HCT116 (cell line): Measurements from ENCODE around the gene NFXL1. TPM values are rescaled to one million over a fixed set of nuclear protein-coding genes. Genes with fewer than 3 reads are reported as not detected.

Experiments used
- ATAC-seq: fragments of 200-7000 bp; cut with Tn5 transposase; 2 replicates; pipeline ENCODE4 v1.9.1; 2020; ENCODE audit warnings: mild to moderate bottlenecking, moderate library complexity
- BruUV-seq: library from RNA; stranded (reverse); fragments of 400-500 nt; replicated peaks from 2 replicates; lab custom pipeline; 2021; lab: Mats Ljungman, UMichigan
- CTCF ChIA-PET: fragments of 300-600 bp; sonication (Branson Sonifier 250); formaldehyde crosslinking; loops from one replicate; lab custom pipeline; 2021; ENCODE audit warnings: antibody characterized with exemption; lab: Charles Lee
- POLR2A ChIA-PET: fragments of 300-600, 350-600 bp; sonication (Branson Sonifier 250); formaldehyde crosslinking; loops from one replicate; lab custom pipeline; 2021; ENCODE audit warnings: antibody characterized with exemption; lab: Charles Lee
- RAD21 ChIA-PET, 2 experiments: fragments of 300-600 bp; sonication (Branson Sonifier 250); formaldehyde crosslinking; loops; one replicate each; lab custom pipeline; 2023; ENCODE audit warnings: low total read pairs in 2 of 2; ENCODE audit not compliant: uncharacterized antibody in 2 of 2, unreplicated experiment in 2 of 2, low non-redundant PET in 1 of 2; lab: Charles Lee
- DNase-seq: peaks from one replicate; pipeline ENCODE4 v3.0.0-alpha.2; 2010; ENCODE audit warnings: low read depth, low spot score
- H2AFZ ChIP-seq: fragments of 200-600 bp; shearing (Covaris generic), sonication (generic); 2 replicates; pipeline ENCODE4 v1.6.1; 2017; ENCODE audit warnings: low read depth, mixed run types, mixed read lengths, antibody characterized with exemption, low read length; ENCODE audit not compliant: poor library complexity, severe bottlenecking
- H3K27ac ChIP-seq: 2 replicates; pipeline ENCODE4 v1.5.1; 2012; ENCODE audit warnings: low read depth, low read length
- H3K27me3 ChIP-seq: fragments of 200-600 bp; sonication (generic); 2 replicates; pipeline ENCODE4 v1.6.1; 2016; ENCODE audit warnings: mixed run types, low read length, mixed read lengths; ENCODE audit not compliant: insufficient read depth
- H3K36me3 ChIP-seq, 2 experiments: fragments of 200-500 bp in 1 of 2; fragments of 200-600 bp in 1 of 2; sonication (Bioruptor generic) in 1 of 2; sonication (generic) in 1 of 2; 2 replicates each; pipeline versions ENCODE4 v1.5.1 to v1.6.1; 2014 to 2016; ENCODE audit warnings: low read length in 2 of 2, inconsistent platforms in 1 of 2, mixed read lengths in 1 of 2, mixed run types in 1 of 2; ENCODE audit not compliant: insufficient read depth in 2 of 2, control insufficient read depth in 1 of 2
- H3K4me1 ChIP-seq, 2 experiments: fragments of 200-600 bp in 1 of 2; sonication (generic) in 1 of 2; 2 replicates each; pipeline versions ENCODE4 v1.5.1 to v1.6.1; 2012 to 2017; ENCODE audit warnings: low read length in 2 of 2, inconsistent platforms in 1 of 2, mild to moderate bottlenecking in 1 of 2, mixed read lengths in 1 of 2, mixed run types in 1 of 2, moderate library complexity in 1 of 2; ENCODE audit not compliant: insufficient read depth in 2 of 2, control insufficient read depth in 1 of 2
- H3K4me2 ChIP-seq: fragments of 200-600 bp; sonication (generic); 2 replicates; pipeline ENCODE4 v1.6.1; 2017; ENCODE audit warnings: mixed run types, low read length, mixed read lengths
- H3K4me3 ChIP-seq, 2 experiments: fragments of 200-600 bp in 1 of 2; sonication (generic) in 1 of 2; replicated peaks in 1 of 2; 2 replicates each; pipeline ENCODE4 v1.5.1; 2011 to 2016; ENCODE audit warnings: low read length in 2 of 2, control low read depth in 1 of 2, low read depth in 1 of 2, mild to moderate bottlenecking in 1 of 2, mixed read lengths in 1 of 2, mixed run types in 1 of 2
- H3K79me2 ChIP-seq: fragments of 200-600 bp; sonication (generic); 2 replicates; pipeline ENCODE4 v1.6.1; 2017; ENCODE audit warnings: mild to moderate bottlenecking, mixed run types, low read length, moderate library complexity, mixed read lengths; ENCODE audit not compliant: insufficient read depth
- H3K9ac ChIP-seq: fragments of 200-600 bp; sonication (generic); 2 replicates; pipeline ENCODE4 v1.6.1; 2016; ENCODE audit warnings: low read length, mixed read lengths
- H3K9me2 ChIP-seq: fragments of 200-600 bp; sonication (generic), shearing (Covaris generic); 2 replicates; pipeline ENCODE4 v1.6.1; 2017; ENCODE audit warnings: mixed run types, mild to moderate bottlenecking, moderate library complexity; ENCODE audit not compliant: insufficient read depth
- H3K9me3 ChIP-seq, 2 experiments: fragments of 200-500 bp in 1 of 2; fragments of 200-600 bp in 1 of 2; sonication (Bioruptor generic) in 1 of 2; sonication (generic) in 1 of 2; 2 replicates each; pipeline ENCODE4 v1.6.1; 2014 to 2017; ENCODE audit warnings: low read length in 2 of 2, mixed read lengths in 2 of 2, inconsistent platforms in 1 of 2, low read depth in 1 of 2, mild to moderate bottlenecking in 1 of 2, mixed run types in 1 of 2, moderate library complexity in 1 of 2; ENCODE audit not compliant: control insufficient read depth in 1 of 2, insufficient read depth in 1 of 2
- H4K20me1 ChIP-seq: fragments of 200-600 bp; sonication (generic), shearing (Covaris generic); 2 replicates; pipeline ENCODE4 v1.6.1; 2017; ENCODE audit warnings: mixed run types, mild to moderate bottlenecking, moderate library complexity; ENCODE audit not compliant: insufficient read depth
- CBX3 ChIP-seq: IDR thresholded peaks from 2 replicates; pipeline ENCODE4 v1.6.1; 2012; ENCODE audit warnings: low read depth
- EZH2 ChIP-seq: fragments of 200-600 bp; sonication (generic); IDR thresholded peaks from 2 replicates; pipeline ENCODE4 v1.6.1; 2017; ENCODE audit warnings: antibody characterized with exemption, mixed run types
- MAX ChIP-seq: IDR thresholded peaks from 2 replicates; pipeline ENCODE4 v1.6.1; 2012
- POLR2A ChIP-seq: IDR thresholded peaks from 2 replicates; pipeline ENCODE4 v1.7.0; 2011; ENCODE audit warnings: borderline replicate concordance; ENCODE audit not compliant: insufficient read depth, insufficient read length; ENCODE audit errors: extremely low read depth
- POLR2AphosphoS5 ChIP-seq: IDR thresholded peaks from 2 replicates; pipeline ENCODE4 v1.6.1; 2011; ENCODE audit warnings: mild to moderate bottlenecking, low read depth, low read length, moderate library complexity
- SIN3A ChIP-seq: IDR thresholded peaks from 2 replicates; pipeline ENCODE4 v1.6.1; 2012; ENCODE audit warnings: low read depth
- SP1 ChIP-seq: IDR thresholded peaks from 2 replicates; pipeline ENCODE4 v1.6.1; 2012; ENCODE audit warnings: low read depth
- TCF7L2 ChIP-seq: IDR thresholded peaks from 2 replicates; pipeline ENCODE4 v1.7.0; 2011; ENCODE audit warnings: borderline replicate concordance, inconsistent platforms; ENCODE audit not compliant: insufficient read depth, insufficient read length; ENCODE audit errors: extremely low read depth
- ZBTB33 ChIP-seq: IDR thresholded peaks from 2 replicates; pipeline ENCODE4 v1.6.1; 2011; ENCODE audit warnings: mild to moderate bottlenecking, low read length, moderate library complexity; ENCODE audit not compliant: insufficient replicate concordance; ENCODE audit errors: extremely low read depth
- ZFX ChIP-seq: fragments of 450-650 bp; IDR thresholded peaks from 2 replicates; pipeline ENCODE4 v1.6.1; 2017
- intact Hi-C: fragments of 100-400 bp; cut with micrococcal nuclease; formaldehyde crosslinking; loops from 2 replicates; pipeline ENCODE4 v1.10.0; 2022
- total RNA-seq: library from RNA; stranded (reverse); gene quantifications from one replicate; pipeline ENCODE4 v1.2.1, GENCODE V29; 2021; ENCODE audit not compliant: unreplicated experiment

The NFXL1 gene
- total RNA-seq, 1 experiment from 2014 or later, result 26.8 TPM

GRCh38 chr4:47829438-47829837, 84.9 kb downstream of the NFXL1 start:
- Histone ChIP-seq H3K9ac (no peak overlapping the region), H3K9me2 (no peaks in the 10 kb centered on the region), H3K9me3 (no peaks in the 10 kb centered on the region), H3K79me2 (no peaks in the 10 kb centered on the region), H2AFZ (no peak overlapping the region), H3K4me1 (no peaks in the 10 kb centered on the region), H3K4me3 (no peak overlapping the region), H3K27ac (no peak overlapping the region), H3K27me3 (no peaks in the 10 kb centered on the region), H3K36me3 (no peaks in the 10 kb centered on the region), H3K4me2 (no peak overlapping the region), H4K20me1 (no peaks in the 10 kb centered on the region)
- no TSS peak for BruUV-seq
- RAD21 ChIA-PET, result no interaction called here
- CTCF ChIA-PET, result no interaction called here
- DNase-seq (no peak), ATAC-seq (no peak)
- no peak for TF ChIP-seq ZFX
- TF ChIP-seq POLR2AphosphoS5, result no peak
- no peak for TF ChIP-seq EZH2
- TF ChIP-seq ZBTB33, result no peak
- TF ChIP-seq SIN3A, result no peak
- no peak for TF ChIP-seq SP1
- TF ChIP-seq POLR2A, result no peak
- no peak for TF ChIP-seq MAX
- TF ChIP-seq TCF7L2, result no peak
- no peak for TF ChIP-seq CBX3
- intact Hi-C loops, result no loop called here
- POLR2A ChIA-PET, result no interaction called here
